Liver (tissue), 3 donors: ENCODE measurements around the gene SRGAP2.
"Not testable (repeated sequence)": the region's sequence is repeated elsewhere in the genome, so short reads cannot be mapped to it uniquely, and the experiment has no call there.

Experiments used
- CTCF ChIP-seq: fragments of 150-350 bp; IDR thresholded peaks from 2 replicates; pipeline ENCODE4 v1.5.1; 2017; ENCODE audit warnings: improper control_type of control experiment, low read depth, low read length; ENCODE audit not compliant: missing input control
- SP1 ChIP-seq: IDR thresholded peaks from 2 replicates; pipeline ENCODE4 v1.6.1; 2018; ENCODE audit warnings: antibody characterized with exemption, mild to moderate bottlenecking
- donor health status: healthy.
- donor health status: healthy.

GRCh38 chr1:206173110-206173719 lies 30.1 kb upstream of the SRGAP2 start:
- not testable (repeated sequence) for TF ChIP-seq SP1, CTCF
